GM19239 (cell line): ENCODE data around the gene RGL3.
A peak's percentile ranks its signal among the peaks of the same experiment; 100 is the strongest.
"Not testable (repeated sequence)": the region's sequence is repeated elsewhere in the genome, so short reads cannot be mapped to it uniquely, and the experiment has no call there.

Experiments
- DNase-seq: peaks from one replicate; pipeline ENCODE4 v3.0.0; 2011; ENCODE audit warnings: low spot score; ENCODE audit not compliant: insufficient read length
- FAIRE-seq: peaks from 2 replicates; lab custom pipeline; 2011; peaks lifted over from hg19 to GRCh38; lab: Jason Lieb, UNC

The RGL3 gene

DNA sequence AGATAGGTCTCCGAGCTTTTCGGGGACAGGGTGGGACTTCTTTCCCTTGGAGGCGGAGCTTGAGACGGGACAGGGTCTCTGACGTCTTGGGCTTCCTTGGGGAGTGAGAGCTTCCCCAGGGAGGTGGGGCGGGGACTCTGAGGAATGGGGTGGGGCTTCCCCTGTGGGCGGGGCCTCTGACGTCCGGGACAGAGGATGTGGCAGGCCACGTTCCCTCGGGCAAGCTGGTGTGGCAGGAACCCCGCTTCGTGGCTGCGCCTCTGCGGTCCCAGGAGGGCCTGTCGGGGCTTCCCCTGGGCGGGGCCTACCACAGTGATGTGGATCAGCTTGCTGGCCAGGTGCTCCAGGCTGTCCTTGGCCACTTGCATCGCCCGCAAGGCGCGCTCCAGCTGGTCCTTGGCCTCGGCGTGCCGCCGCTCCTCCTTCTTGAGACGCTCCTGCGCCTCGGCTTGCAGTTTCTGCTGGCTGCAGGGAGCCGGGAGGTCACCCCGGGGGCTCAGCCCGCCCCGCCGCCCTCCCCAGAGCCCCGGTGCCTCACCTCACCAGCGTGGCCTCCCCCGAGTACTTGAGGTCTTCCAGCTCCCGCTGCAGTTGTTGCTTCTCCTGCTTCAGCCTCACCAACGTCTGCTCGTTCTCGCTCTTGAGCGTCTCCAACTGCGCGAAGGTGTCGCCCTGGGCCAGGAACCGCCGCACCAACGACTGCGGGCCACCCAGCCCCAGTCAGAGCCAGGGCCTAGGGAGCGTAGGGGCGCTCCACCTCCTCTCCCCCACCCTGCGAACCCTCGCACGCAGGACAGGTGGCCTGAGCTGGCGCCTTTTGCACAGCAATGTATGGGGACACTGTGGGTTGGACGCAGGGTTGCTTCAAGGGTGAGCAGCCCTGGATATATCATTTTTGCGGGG lies 3.3 kb upstream of the RGL3 start:
- DNase-seq = peak; percentile 94
- FAIRE-seq = peak; percentile 90

DNA sequence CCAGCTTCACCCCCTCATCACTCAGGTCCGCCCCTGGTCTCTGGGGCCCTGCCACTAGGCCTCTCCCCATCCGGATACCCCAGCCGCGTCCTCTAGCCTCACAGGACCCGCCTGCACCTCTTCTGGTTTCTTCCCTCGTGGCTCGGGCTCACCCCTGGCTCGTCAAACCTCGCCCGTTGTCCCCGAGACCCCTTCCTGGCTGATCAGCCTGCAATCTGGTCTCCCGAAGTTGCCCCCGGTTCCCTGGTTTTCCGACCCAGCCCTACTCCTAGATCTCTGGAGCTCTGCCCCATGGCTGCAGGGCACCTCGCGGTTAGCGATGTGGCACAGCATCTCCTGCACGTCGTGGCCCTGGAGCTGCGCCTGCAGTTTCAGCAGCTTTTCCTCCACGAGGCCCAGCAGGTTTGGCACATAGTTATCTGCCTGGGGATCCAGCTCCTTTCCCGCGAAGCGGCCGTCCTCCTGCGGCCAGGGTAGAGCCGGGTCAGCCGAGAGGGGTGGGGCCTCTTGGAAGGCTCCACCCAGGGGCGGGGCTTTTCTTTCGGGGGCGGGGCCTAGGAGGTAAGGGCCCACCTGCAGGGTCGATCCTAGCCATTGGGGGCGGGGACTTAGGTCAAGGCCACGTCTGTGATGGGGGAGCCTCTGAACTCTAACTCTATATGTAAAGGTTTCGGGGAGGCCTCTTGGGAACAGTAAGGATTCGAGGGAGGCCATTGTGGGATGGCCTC lies 2.4 kb upstream of the RGL3 start:
- peak; percentile 72 for DNase-seq

GRCh38 chr19:11420429-11421370 lies 1.6 kb upstream of the RGL3 start:
- DNase-seq (no peak), FAIRE-seq (no peak)

More for the DNA sequence above, 2.4 kb upstream of the RGL3 start:
- no peak for FAIRE-seq

GRCh38 chr19:11418094-11418548 lies 993 bp downstream of the RGL3 start:
- no peak for FAIRE-seq
- no peak for DNase-seq

DNA sequence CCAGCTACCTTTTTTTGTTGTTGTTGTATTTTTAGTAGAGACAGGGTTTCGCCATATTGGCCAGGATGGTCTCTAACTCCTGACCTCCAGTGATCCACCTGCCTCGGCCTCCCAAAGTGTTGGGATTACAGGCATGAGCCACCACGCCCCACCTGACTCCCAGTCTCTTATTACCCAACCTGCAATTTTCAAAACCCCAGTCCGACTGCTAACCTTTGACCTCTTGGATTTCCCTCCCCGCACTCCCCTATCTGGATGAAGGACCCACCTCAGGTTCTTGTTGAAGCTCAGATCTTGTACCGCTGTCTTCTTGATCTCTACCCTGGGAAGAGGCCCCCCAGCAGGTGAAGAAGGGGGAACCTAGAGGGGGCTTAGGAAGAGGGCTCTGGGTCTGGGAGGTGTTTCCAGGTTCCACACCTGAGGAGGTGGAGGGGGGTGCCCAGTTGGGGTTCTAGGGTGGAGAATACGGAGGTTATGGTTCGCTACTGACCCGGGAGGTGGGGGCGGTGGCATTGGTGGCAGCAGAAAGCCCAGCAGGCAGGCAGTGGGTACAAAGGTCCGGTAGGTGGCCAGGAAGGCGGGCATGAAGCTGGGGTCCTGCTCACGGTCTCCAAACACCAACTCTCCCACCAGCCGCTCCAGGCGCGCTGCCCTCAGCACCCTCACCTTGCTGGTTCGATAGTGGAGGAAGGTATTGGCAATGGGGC lies 2.6 kb downstream of the RGL3 start:
- FAIRE-seq = no peak

GRCh38 chr19:11414544-11414943 lies 4.6 kb downstream of the RGL3 start:
- DNase-seq (no peak), FAIRE-seq (no peak)

More for the DNA sequence above, 2.6 kb downstream of the RGL3 start:
- no peak for DNase-seq

- FAIRE-seq (no peak), DNase-seq (no peak)
Measured at GRCh38 chr19:11410682-11411081, 8.4 kb downstream of the RGL3 start.

DNA sequence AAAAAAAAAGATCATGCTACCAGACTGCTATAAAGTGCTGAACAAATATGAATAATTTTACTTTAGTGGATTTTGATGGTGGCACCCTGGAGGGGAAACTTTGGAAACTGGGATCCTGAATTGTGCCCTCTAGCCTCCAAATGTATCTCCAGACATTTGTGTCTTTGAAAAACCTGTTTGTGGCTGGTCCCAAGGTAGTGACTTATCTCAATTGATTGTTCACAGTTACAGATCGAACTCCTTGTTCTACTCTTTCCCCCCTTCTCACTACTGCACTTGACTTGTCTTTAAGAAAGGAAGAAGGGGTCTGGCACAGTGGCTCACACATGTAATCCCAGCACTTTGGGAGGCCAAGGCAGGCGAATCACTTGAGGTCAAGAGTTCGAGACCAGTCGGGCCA lies 10.5 kb downstream of the RGL3 start:
- FAIRE-seq (no peak), DNase-seq (no peak)

GRCh38 chr19:11406703-11407236 lies 12.3 kb downstream of the RGL3 start:
- not testable (repeated sequence) for DNase-seq, FAIRE-seq

DNA sequence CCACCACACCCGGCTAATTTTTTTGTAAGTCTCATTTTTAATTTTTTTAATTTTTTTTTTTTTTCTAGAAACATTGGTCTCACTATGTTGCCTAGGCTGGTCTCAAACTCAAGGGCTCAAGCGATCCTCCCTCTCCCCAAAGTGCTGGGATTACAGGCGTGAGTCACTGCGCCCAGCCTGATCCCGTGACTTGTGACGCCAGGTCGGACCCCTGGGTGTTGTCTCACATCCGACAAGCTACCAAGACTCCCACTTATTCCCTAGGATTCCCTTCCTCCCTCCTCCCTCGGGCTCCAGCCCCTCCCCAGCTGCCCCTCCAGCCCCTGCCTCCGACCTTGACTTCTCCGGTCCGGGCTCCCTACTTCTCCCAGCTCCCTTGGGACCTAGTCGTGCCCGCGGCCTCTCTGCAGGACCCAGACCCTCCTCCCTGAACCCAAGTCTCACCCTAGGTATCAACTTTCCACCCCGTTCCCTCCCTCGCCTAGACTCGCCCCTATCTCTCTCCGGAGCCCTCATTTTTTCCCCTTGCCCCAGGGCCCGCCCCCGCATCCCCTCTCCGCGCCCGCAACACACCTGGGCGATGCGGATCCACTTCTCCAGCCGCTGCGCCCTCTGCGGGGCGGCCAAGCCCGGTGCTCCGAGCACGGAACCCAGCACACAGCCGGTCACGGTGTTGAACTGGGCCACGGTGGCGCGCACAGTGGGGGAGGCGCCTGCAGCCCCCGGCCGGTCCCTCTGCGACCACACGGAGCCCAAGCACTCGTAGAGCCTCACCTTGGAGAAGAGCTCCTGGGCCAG lies 13.1 kb downstream of the RGL3 start:
- no peak for FAIRE-seq
- no peak for DNase-seq

- FAIRE-seq = no peak
- no peak for DNase-seq
Measured at GRCh38 chr19:11404588-11405222, 14.4 kb downstream of the RGL3 start.

- DNase-seq (no peak), FAIRE-seq (no peak)
Measured at GRCh38 chr19:11401808-11402543, 17.1 kb downstream of the RGL3 start.

DNA sequence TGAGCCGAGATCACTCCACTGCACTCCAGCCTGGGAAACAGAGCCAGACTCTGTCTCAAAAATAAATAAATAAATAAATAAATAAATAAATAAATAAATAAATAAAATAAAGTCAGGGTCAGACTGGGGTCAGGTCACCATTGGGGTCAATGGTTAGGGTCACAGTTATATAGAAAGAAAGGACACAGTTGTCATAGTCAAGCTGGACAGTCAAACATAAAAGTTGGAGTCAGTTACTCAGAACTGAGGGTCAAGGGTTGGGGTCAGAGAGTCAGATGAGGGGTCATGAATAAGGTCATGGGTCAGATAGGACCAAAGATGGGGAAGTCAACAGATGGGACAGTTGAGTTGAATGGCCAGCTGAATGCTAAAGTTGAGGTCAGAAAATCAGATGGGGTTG lies 18.3 kb downstream of the RGL3 start:
- no peak for FAIRE-seq
- DNase-seq = no peak

DNA sequence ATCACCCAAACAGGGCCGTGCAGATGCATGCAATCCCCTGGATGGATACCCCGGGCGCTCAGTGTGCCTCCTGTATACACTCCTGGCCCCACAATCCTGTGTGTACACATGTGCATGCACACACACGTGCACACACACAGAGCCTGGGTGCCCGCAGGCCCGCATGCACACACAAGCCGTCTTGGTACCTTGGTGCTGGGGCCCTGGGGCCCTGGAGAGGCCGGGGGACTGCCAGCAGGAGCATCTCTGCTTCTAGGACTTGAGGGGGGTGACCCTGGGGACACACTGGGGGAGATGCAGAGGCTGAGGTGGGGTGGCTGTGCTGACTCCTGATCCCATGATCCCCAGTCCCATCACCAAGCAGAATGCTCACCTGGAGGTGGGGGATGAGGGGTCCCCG lies 19.4 kb downstream of the RGL3 start:
- FAIRE-seq (no peak), DNase-seq (no peak)

DNA sequence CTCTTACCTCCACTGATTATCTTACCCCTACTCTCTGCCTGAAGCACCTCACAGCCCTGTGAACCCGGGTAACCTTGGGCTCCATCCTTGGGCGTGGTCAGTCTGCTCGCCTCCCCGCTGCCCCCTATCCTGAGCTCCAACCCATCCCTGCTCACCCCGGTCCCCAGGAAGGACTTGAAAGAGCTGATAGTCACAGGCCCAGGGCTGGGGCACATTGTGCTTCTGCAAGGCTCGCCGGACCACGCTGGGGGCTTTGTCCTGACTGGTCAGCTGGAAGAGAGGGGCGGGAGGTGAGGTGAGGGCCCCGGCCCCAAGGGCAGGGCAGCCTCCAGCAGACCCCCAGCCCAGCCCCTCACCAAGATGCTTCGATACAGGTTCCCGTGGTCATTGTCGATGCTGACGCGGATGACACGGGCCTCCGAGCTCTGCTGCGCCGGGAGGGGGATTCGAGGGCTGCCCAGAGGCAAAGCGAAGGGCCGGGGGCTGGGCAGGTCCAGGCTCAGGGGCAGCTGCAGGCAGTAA lies 22.0 kb downstream of the RGL3 start:
- DNase-seq (no peak), FAIRE-seq (no peak)

DNA sequence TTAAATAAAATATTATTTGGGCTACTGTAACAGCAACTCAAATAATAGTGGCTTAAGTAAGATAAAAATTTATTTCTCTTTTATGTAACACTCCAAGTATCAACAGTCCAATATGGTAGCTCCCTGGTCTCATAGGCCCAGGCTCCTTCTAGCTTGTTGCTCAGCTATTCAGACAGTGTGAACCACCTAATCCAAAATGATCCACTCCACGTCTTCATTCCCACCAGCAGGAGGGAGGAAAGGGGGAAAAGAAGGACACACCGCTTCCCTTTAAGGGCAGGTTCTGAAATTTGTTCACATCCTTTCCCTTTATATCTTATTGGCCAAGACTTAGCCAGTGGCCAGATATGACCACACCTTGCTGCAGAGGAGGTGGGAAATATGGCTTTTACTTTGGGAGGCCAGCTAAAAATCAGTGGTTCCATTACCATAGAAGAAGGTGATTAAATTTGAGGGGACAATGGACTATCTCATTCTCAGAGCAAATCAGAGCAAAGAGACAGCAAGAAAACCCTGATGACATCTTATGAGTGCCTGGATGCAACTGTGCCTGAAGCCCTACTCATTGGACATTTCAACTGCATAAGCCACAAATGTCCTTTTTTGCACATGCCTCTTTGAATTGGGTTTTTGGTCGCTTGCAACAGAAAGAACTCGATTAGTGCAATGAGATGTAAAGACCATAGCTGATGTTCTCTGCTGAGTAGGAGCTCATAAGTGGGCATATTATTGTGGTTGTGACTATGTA lies 28.0 kb downstream of the RGL3 start:
- FAIRE-seq (no peak), DNase-seq (no peak)

GRCh38 chr19:11390359-11390758 lies 28.8 kb downstream of the RGL3 start:
- no peak for FAIRE-seq
- DNase-seq = no peak
